K562 (cell line): ENCODE results near the gene HSDL2. TPM values are rescaled to one million over a fixed set of nuclear protein-coding genes. Genes with fewer than 3 reads are reported as not detected.
A peak's percentile ranks its signal among the peaks of the same experiment; 100 is the strongest.

Experiments
- BRCA1 ChIP-seq, 2 experiments: fragments of 450-650 bp in 1 of 2; sonication (generic) in 1 of 2; formaldehyde crosslinking in 1 of 2; IDR thresholded peaks; 2 replicates each; pipeline versions ENCODE4 v1.5.0 to v1.6.1; 2017 to 2020; ENCODE audit warnings: mild to moderate bottlenecking in 1 of 2, missing genetic modification reagents in 1 of 2
- COPS2 ChIP-seq: fragments of 450-650 bp; conservative IDR thresholded peaks from 2 replicates; pipeline ENCODE4 v1.6.1; 2016; ENCODE audit warnings: mild to moderate bottlenecking, moderate library complexity
- E2F3 ChIP-seq: fragments of 250-450 bp; sonication (Bioruptor Pico); IDR thresholded peaks from 2 replicates; pipeline ENCODE4 v1.4.0; 2020; ENCODE audit warnings: mild to moderate bottlenecking
- GTF3C2 ChIP-seq: IDR thresholded peaks from 3 replicates; pipeline ENCODE4 v1.6.1; 2011; ENCODE audit warnings: borderline replicate concordance, mild to moderate bottlenecking, moderate library complexity; ENCODE audit not compliant: insufficient read length; ENCODE audit errors: extremely low read depth
- HES1 ChIP-seq: fragments of 450-650 bp; IDR thresholded peaks from 2 replicates; pipeline ENCODE4 v1.6.1; 2016; ENCODE audit warnings: low read depth, mild to moderate bottlenecking, moderate library complexity
- HIVEP1 ChIP-seq: fragments of 250-450 bp; sonication (Bioruptor Pico); IDR thresholded peaks from 2 replicates; pipeline ENCODE4 v1.4.0; 2020; ENCODE audit warnings: mild to moderate bottlenecking
- NFE2L1 ChIP-seq: fragments of 450-650 bp; IDR thresholded peaks from 2 replicates; pipeline ENCODE4 v1.6.1; 2016; ENCODE audit warnings: missing genetic modification characterization, low read depth, mild to moderate bottlenecking, missing compliant biosample characterization, moderate library complexity, borderline replicate concordance
- NRF1 ChIP-seq, 2 experiments: fragments of 450-650 bp; IDR thresholded peaks in 1 of 2; conservative IDR thresholded peaks in 1 of 2; 2 replicates each; pipeline ENCODE4 v1.6.1; 2014; ENCODE audit warnings: mild to moderate bottlenecking in 2 of 2
- XRCC4 ChIP-seq: IDR thresholded peaks from one replicate; pipeline ENCODE4 v1.6.1; 2011; ENCODE audit not compliant: insufficient read depth, insufficient read length; ENCODE audit errors: extremely low read depth
- ZNF133 ChIP-seq: fragments of 250-450 bp; sonication (Bioruptor Pico); IDR thresholded peaks from 2 replicates; pipeline ENCODE4 v1.4.0; 2020; ENCODE audit warnings: mild to moderate bottlenecking
- ZNF764 ChIP-seq: fragments of 250-450 bp; sonication (Bioruptor Pico); IDR thresholded peaks from 2 replicates; pipeline ENCODE4 v1.4.0; 2020; ENCODE audit warnings: low read depth, mild to moderate bottlenecking, moderate library complexity
- polyA plus RNA-seq, 8 experiments: library from polyadenylated mRNA; depleted of rRNA in 4 of 8; stranded (reverse) in 5 of 8; unstranded in 3 of 8; fragments of >200 nt; fragmentation: Nextera tagmentation in 2 of 8; fragmentation: Illumina TruSeq in 1 of 8; extraction: Ambion mirVana in 2 of 8; extraction: Trizol in 1 of 8; gene quantifications; 2 replicates each; pipeline versions ENCODE4 v1.2.1 to v1.2.3, GENCODE V29; 2011 to 2014; ENCODE audit warnings: inconsistent platforms in 1 of 8, missing spikeins in 1 of 8
- total RNA-seq, 7 experiments: library from RNA; depleted of rRNA in 6 of 7; stranded (reverse); fragments of >200 nt in 6 of 7; fragmentation: Illumina TruSeq in 2 of 7; extraction: Trizol in 2 of 7; gene quantifications; 2 replicates each; pipeline versions ENCODE4 v1.2.1 to v1.2.3, GENCODE V29; 2011 to 2021; ENCODE audit warnings: low replicate concordance in 1 of 7
- TF ChIP-seq, protein P1 (sequence below): fragments of 250-450 bp; sonication (Bioruptor Pico); IDR thresholded peaks from 2 replicates; pipeline ENCODE4 v1.4.0; 2020
- TF ChIP-seq, protein P2 (sequence below): fragments of 250-450 bp; sonication (Bioruptor Pico); IDR thresholded peaks from 2 replicates; pipeline ENCODE4 v1.4.0; 2020; ENCODE audit warnings: mild to moderate bottlenecking, moderate library complexity, borderline replicate concordance
- TF ChIP-seq, protein P3 (sequence below): fragments of 450-650 bp; IDR thresholded peaks from 2 replicates; pipeline ENCODE4 v1.6.1; 2016; ENCODE audit warnings: missing biosample characterization, missing genetic modification characterization
- TF ChIP-seq, protein P4 (sequence below): sonication (generic); formaldehyde crosslinking; IDR thresholded peaks from 2 replicates; pipeline ENCODE4 v1.8.0; 2022; ENCODE audit warnings: missing genetic modification reagents, mild to moderate bottlenecking, borderline replicate concordance

HSDL2 gene
- total and polyA plus RNA-seq, 9 of the 15 experiments (the other 6 are each of a cell fraction or from before 2014, with no cell fraction given): 22.8 to 74.1 (median 35.6) TPM

DNA sequence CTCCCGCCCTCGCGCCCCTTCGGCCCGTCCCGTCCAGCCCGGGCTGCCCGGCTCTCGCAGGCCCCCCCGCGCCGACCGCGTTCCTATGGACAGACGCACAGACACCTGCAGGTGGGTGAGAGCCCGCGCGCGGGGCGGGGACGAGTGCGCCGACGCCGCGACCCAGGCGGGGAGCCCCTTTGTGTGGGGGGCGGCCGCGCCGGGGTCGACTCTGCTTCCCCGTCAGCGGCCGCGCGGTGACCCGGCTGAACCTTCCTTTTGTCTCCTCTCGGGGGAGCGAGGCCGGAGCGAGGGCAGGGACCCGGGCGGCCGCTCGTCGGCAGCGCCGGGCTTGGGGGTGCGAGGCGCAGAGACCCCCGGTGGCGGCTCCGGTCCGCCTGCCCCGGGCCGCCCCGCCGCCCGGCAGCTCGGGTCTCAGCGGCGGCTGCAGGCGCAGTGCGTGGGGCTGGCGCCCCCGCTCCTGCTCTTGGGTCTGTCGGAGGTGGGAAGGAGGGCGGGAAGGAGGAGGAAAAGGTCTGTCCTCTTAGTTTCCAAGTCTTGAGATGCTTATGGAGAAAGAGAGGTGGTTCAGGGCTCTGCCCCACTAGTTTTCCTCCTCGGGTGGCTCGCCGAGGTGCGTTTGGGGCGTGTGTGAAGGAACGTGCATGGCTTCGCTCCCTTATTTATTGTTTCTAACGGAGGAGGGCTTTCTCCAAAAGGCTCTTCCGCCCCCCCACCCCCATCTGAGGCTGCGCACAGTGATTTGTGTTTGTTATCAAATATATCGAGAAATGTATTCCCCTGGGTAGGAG lies 107.3 kb downstream of the HSDL2 start (continued):
- TF ChIP-seq GTF3C2: no peak
- peak; percentile 73 for TF ChIP-seq E2F3 (CRISPR knock-in tag)
- TF ChIP-seq ZNF133 (CRISPR knock-in tag): no peak
- TF ChIP-seq, protein P1, sequence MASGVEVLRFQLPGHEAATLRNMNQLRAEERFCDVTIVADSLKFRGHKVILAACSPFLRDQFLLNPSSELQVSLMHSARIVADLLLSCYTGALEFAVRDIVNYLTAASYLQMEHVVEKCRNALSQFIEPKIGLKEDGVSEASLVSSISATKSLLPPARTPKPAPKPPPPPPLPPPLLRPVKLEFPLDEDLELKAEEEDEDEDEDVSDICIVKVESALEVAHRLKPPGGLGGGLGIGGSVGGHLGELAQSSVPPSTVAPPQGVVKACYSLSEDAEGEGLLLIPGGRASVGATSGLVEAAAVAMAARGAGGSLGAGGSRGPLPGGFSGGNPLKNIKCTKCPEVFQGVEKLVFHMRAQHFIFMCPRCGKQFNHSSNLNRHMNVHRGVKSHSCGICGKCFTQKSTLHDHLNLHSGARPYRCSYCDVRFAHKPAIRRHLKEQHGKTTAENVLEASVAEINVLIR (CRISPR knock-in tag): no peak
- TF ChIP-seq, protein P2, sequence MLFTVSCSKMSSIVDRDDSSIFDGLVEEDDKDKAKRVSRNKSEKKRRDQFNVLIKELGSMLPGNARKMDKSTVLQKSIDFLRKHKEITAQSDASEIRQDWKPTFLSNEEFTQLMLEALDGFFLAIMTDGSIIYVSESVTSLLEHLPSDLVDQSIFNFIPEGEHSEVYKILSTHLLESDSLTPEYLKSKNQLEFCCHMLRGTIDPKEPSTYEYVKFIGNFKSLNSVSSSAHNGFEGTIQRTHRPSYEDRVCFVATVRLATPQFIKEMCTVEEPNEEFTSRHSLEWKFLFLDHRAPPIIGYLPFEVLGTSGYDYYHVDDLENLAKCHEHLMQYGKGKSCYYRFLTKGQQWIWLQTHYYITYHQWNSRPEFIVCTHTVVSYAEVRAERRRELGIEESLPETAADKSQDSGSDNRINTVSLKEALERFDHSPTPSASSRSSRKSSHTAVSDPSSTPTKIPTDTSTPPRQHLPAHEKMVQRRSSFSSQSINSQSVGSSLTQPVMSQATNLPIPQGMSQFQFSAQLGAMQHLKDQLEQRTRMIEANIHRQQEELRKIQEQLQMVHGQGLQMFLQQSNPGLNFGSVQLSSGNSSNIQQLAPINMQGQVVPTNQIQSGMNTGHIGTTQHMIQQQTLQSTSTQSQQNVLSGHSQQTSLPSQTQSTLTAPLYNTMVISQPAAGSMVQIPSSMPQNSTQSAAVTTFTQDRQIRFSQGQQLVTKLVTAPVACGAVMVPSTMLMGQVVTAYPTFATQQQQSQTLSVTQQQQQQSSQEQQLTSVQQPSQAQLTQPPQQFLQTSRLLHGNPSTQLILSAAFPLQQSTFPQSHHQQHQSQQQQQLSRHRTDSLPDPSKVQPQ (CRISPR knock-in tag): no peak
- TF ChIP-seq, protein P3, sequence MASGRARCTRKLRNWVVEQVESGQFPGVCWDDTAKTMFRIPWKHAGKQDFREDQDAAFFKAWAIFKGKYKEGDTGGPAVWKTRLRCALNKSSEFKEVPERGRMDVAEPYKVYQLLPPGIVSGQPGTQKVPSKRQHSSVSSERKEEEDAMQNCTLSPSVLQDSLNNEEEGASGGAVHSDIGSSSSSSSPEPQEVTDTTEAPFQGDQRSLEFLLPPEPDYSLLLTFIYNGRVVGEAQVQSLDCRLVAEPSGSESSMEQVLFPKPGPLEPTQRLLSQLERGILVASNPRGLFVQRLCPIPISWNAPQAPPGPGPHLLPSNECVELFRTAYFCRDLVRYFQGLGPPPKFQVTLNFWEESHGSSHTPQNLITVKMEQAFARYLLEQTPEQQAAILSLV (tag): no peak
- TF ChIP-seq, protein P4, sequence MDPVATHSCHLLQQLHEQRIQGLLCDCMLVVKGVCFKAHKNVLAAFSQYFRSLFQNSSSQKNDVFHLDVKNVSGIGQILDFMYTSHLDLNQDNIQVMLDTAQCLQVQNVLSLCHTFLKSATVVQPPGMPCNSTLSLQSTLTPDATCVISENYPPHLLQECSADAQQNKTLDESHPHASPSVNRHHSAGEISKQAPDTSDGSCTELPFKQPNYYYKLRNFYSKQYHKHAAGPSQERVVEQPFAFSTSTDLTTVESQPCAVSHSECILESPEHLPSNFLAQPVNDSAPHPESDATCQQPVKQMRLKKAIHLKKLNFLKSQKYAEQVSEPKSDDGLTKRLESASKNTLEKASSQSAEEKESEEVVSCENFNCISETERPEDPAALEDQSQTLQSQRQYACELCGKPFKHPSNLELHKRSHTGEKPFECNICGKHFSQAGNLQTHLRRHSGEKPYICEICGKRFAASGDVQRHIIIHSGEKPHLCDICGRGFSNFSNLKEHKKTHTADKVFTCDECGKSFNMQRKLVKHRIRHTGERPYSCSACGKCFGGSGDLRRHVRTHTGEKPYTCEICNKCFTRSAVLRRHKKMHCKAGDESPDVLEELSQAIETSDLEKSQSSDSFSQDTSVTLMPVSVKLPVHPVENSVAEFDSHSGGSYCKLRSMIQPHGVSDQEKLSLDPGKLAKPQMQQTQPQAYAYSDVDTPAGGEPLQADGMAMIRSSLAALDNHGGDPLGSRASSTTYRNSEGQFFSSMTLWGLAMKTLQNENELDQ (CRISPR knock-in tag): no peak
- TF ChIP-seq COPS2: no peak
- TF ChIP-seq HES1: no peak
- TF ChIP-seq NRF1 (conservative IDR thresholded peaks at IDR 0.05 in 1 of 2, IDR thresholded peaks at IDR 0.05 in 1 of 2): peak; percentile 78 to 81
- no peak for TF ChIP-seq NFE2L1
- TF ChIP-seq ZNF764 (CRISPR knock-in tag): no peak
- TF ChIP-seq HIVEP1 (CRISPR knock-in tag): no peak
- no peak for TF ChIP-seq BRCA1 (IDR thresholded peaks at IDR 0.05)
- no peak for TF ChIP-seq BRCA1 (CRISPR knock-in tag; IDR thresholded peaks at IDR 0.05)
- no peak for TF ChIP-seq XRCC4
